Calu3 (cell line): ENCODE data around the gene MS4A2. TPM values are rescaled to one million over a fixed set of nuclear protein-coding genes. Genes with fewer than 3 reads are reported as not detected.

Source experiments
- BruUV-seq: library from RNA; stranded (reverse); fragments of 400-500 nt; replicated peaks from 2 replicates; lab custom pipeline; 2021; lab: Mats Ljungman, UMichigan
- CTCF ChIA-PET: fragments of 300-600 bp; sonication (Branson Sonifier 250); formaldehyde crosslinking; loops from one replicate; lab custom pipeline; 2022; ENCODE audit warnings: antibody characterized with exemption; lab: Charles Lee
- DNase-seq: peaks from one replicate; pipeline ENCODE4 v3.0.0; 2022
- H3K27ac Mint-ChIP-seq: one replicate; pipeline ENCODE4 v1.8.0; 2022; ENCODE audit warnings: mixed read lengths; ENCODE audit not compliant: unreplicated experiment
- H3K27me3 Mint-ChIP-seq: one replicate; pipeline ENCODE4 v1.8.0; 2022; ENCODE audit warnings: mixed read lengths; ENCODE audit not compliant: unreplicated experiment
- H3K36me3 Mint-ChIP-seq: one replicate; pipeline ENCODE4 v1.8.0; 2022; ENCODE audit warnings: mild to moderate bottlenecking, moderate library complexity, mixed read lengths; ENCODE audit not compliant: insufficient read depth, unreplicated experiment
- H3K4me1 Mint-ChIP-seq: one replicate; pipeline ENCODE4 v1.8.0; 2022; ENCODE audit warnings: mild to moderate bottlenecking, low read depth, mixed read lengths; ENCODE audit not compliant: unreplicated experiment
- H3K4me3 Mint-ChIP-seq: one replicate; pipeline ENCODE4 v1.8.0; 2022; ENCODE audit warnings: mild to moderate bottlenecking, low read depth, moderate library complexity, mixed read lengths; ENCODE audit not compliant: unreplicated experiment
- H3K9me3 Mint-ChIP-seq: one replicate; pipeline ENCODE4 v1.8.0; 2022; ENCODE audit warnings: low read depth, mixed read lengths; ENCODE audit not compliant: unreplicated experiment
- intact Hi-C: fragments of 100-400 bp; cut with micrococcal nuclease; formaldehyde crosslinking; loops from one replicate; pipeline ENCODE4 v1.10.0; 2022; ENCODE audit not compliant: unreplicated experiment
- total RNA-seq: library from RNA; stranded (reverse); gene quantifications from 2 replicates; pipeline ENCODE4 v1.2.3, GENCODE V29; 2022
- TF ChIP-seq, protein P1 (sequence below): fragments of 200-600 bp; IDR thresholded peaks from one replicate; pipeline ENCODE4 v1.8.0; 2022; ENCODE audit warnings: antibody characterized with exemption; ENCODE audit not compliant: unreplicated experiment

Gene MS4A2
- total RNA-seq, 1 experiment from 2014 or later: not detected

DNA sequence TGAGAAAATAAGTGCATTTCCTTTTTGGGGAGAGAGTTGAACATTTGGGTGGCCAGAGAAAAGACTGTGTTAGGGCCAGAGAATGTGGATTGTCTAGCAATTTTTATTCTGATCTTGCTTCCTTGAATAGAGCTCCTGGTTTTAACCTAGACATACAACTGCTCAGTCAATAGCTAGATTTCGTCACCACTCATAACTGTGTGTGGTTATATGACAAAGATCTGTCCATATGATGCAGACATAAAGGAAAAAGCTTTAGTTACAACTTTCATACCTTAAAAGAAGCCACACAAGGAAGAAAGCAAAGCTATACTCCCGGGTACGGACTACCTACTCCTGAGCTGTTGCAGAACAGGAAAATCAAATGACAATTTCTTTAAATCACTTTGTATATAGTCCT, 57.2 kb downstream of the MS4A2 start:
- Mint-ChIP-seq H3K36me3 (no peaks in the 10 kb centered on the region), H3K9me3 (no peaks in the 10 kb centered on the region), H3K4me3 (no peak overlapping the region), H3K27me3 (no peaks in the 10 kb centered on the region), H3K27ac (no peak overlapping the region), H3K4me1 (no peaks in the 10 kb centered on the region)
- intact Hi-C loops: no loop called here
- CTCF ChIA-PET: no interaction called here
- TF ChIP-seq, protein P1, sequence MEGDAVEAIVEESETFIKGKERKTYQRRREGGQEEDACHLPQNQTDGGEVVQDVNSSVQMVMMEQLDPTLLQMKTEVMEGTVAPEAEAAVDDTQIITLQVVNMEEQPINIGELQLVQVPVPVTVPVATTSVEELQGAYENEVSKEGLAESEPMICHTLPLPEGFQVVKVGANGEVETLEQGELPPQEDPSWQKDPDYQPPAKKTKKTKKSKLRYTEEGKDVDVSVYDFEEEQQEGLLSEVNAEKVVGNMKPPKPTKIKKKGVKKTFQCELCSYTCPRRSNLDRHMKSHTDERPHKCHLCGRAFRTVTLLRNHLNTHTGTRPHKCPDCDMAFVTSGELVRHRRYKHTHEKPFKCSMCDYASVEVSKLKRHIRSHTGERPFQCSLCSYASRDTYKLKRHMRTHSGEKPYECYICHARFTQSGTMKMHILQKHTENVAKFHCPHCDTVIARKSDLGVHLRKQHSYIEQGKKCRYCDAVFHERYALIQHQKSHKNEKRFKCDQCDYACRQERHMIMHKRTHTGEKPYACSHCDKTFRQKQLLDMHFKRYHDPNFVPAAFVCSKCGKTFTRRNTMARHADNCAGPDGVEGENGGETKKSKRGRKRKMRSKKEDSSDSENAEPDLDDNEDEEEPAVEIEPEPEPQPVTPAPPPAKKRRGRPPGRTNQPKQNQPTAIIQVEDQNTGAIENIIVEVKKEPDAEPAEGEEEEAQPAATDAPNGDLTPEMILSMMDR: no peak
- BruUV-seq: no TSS peak
- no peak for DNase-seq

Other genes starting within 250 kb of the MS4A2 start
- not detected in 2 replicates for gene CBLIF, start 243.2 kb upstream of the MS4A2 start, total RNA-seq
- 335 and 428 TPM in 2 replicates for gene TCN1, start 222.2 kb upstream of the MS4A2 start, total RNA-seq
- not detected in 2 replicates for gene OOSP3, start 209.9 kb upstream of the MS4A2 start, total RNA-seq
- gene OOSP1, start 150.2 kb upstream of the MS4A2 start, total RNA-seq: not detected in 2 replicates
- gene OOSP4A, start 124.6 kb upstream of the MS4A2 start, total RNA-seq: not detected in 2 replicates
- not detected in 2 replicates for gene OOSP4B, start 71.5 kb upstream of the MS4A2 start, total RNA-seq
- gene OOSP2, start 48.3 kb upstream of the MS4A2 start, total RNA-seq: not detected in 2 replicates
- gene MS4A3, start 32.0 kb upstream of the MS4A2 start, total RNA-seq: not detected in 2 replicates
- not detected in 2 replicates for gene MS4A6A, start 94.4 kb downstream of the MS4A2 start, total RNA-seq
- gene MS4A4E, start 154.5 kb downstream of the MS4A2 start, total RNA-seq: not detected in 2 replicates
- gene MS4A4A, start 192.0 kb downstream of the MS4A2 start, total RNA-seq: not detected in 2 replicates
- gene MS4A6E, start 238.6 kb downstream of the MS4A2 start, total RNA-seq: not detected in 2 replicates